ENCODE measurements around the gene TTC9B.

TTC9B gene

GRCh38 chr19:40241125-40241808 lies 23.1 kb upstream of the TTC9B start:
- TF ChIP-seq ZFP3 (CRISPR knock-in tag; IDR thresholded peaks at IDR 0.05) (no peak), ISL1 (CRISPR knock-in tag; IDR thresholded peaks at IDR 0.05) (no peak), SNAI2 (CRISPR knock-in tag; IDR thresholded peaks at IDR 0.05) (no peak), ESRRG (CRISPR knock-in tag; IDR thresholded peaks at IDR 0.05) (no peak), OSR1 (CRISPR knock-in tag; IDR thresholded peaks at IDR 0.05) (no peak), TSHZ2 (CRISPR knock-in tag; IDR thresholded peaks at IDR 0.05) (no peak), GLIS3 (CRISPR knock-in tag; IDR thresholded peaks at IDR 0.05) (no peak), ZFP30 (CRISPR knock-in tag; IDR thresholded peaks at IDR 0.05) (no peak), RARB (CRISPR knock-in tag; IDR thresholded peaks at IDR 0.05) (no peak), PPARA (CRISPR knock-in tag; IDR thresholded peaks at IDR 0.05; ENCODE audit: borderline replicate concordance) (no peak), CSRNP3 (CRISPR knock-in tag; IDR thresholded peaks at IDR 0.05) (no peak), CREB5 (CRISPR knock-in tag; IDR thresholded peaks at IDR 0.05; ENCODE audit: low read depth) (no peak), TOX (CRISPR knock-in tag; IDR thresholded peaks at IDR 0.05; ENCODE audit: borderline replicate concordance) (no peak), ARNTL (CRISPR knock-in tag; IDR thresholded peaks at IDR 0.05; ENCODE audit: borderline replicate concordance, low read depth) (no peak), POU6F1 (CRISPR knock-in tag; IDR thresholded peaks at IDR 0.05; ENCODE audit: borderline replicate concordance, low read depth) (no peak), TCF4 (CRISPR knock-in tag; IDR thresholded peaks at IDR 0.05; ENCODE audit: borderline replicate concordance) (no peak), BACH2 (CRISPR knock-in tag; IDR thresholded peaks at IDR 0.05; ENCODE audit: borderline replicate concordance) (no peak), CSDC2 (CRISPR knock-in tag; IDR thresholded peaks at IDR 0.05) (no peak), ZNF70 (CRISPR knock-in tag; IDR thresholded peaks at IDR 0.05) (no peak)
- TF ChIP-seq, protein P1, sequence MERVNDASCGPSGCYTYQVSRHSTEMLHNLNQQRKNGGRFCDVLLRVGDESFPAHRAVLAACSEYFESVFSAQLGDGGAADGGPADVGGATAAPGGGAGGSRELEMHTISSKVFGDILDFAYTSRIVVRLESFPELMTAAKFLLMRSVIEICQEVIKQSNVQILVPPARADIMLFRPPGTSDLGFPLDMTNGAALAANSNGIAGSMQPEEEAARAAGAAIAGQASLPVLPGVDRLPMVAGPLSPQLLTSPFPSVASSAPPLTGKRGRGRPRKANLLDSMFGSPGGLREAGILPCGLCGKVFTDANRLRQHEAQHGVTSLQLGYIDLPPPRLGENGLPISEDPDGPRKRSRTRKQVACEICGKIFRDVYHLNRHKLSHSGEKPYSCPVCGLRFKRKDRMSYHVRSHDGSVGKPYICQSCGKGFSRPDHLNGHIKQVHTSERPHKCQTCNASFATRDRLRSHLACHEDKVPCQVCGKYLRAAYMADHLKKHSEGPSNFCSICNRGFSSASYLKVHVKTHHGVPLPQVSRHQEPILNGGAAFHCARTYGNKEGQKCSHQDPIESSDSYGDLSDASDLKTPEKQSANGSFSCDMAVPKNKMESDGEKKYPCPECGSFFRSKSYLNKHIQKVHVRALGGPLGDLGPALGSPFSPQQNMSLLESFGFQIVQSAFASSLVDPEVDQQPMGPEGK (CRISPR knock-in tag; IDR thresholded peaks at IDR 0.05; ENCODE audit: borderline replicate concordance), result no peak
- no peak for ATAC-seq

DNA sequence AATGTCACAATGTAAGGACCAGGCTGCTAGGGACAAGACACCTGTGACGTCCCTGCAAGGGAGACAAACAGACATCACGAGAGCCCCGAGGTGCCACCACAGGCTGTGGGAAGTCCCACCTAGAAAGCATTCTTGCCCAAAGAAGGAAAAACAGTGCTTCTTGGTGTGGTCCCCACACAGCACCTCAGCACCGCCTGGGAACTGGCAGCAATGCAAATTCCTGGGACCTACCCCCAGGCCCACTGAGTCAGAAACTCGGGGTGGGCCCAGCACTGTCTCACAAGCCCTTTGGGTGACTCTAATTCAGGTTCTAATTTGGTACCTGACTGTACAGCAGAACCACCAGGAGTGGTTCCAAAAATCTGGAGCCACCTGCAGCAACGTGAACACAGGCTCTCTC lies 22.1 kb upstream of the TTC9B start:
- ATAC-seq, result no peak
- no peak for TF ChIP-seq TCF4 (CRISPR knock-in tag; IDR thresholded peaks at IDR 0.05; ENCODE audit: borderline replicate concordance)
- TF ChIP-seq RARB (CRISPR knock-in tag; IDR thresholded peaks at IDR 0.05), result no peak
- TF ChIP-seq, protein P1 (CRISPR knock-in tag; IDR thresholded peaks at IDR 0.05; ENCODE audit: borderline replicate concordance), result no peak
- TF ChIP-seq ARNTL (CRISPR knock-in tag; IDR thresholded peaks at IDR 0.05; ENCODE audit: borderline replicate concordance, low read depth), result no peak
- no peak for TF ChIP-seq TSHZ2 (CRISPR knock-in tag; IDR thresholded peaks at IDR 0.05)
- no peak for TF ChIP-seq ZFP3 (CRISPR knock-in tag; IDR thresholded peaks at IDR 0.05)
- no peak for TF ChIP-seq OSR1 (CRISPR knock-in tag; IDR thresholded peaks at IDR 0.05)
- no peak for TF ChIP-seq ISL1 (CRISPR knock-in tag; IDR thresholded peaks at IDR 0.05)
- no peak for TF ChIP-seq ESRRG (CRISPR knock-in tag; IDR thresholded peaks at IDR 0.05)
- TF ChIP-seq ZNF8 (CRISPR knock-in tag; IDR thresholded peaks at IDR 0.05), result no peak
- no peak for TF ChIP-seq CSRNP3 (CRISPR knock-in tag; IDR thresholded peaks at IDR 0.05)
- TF ChIP-seq TOX (CRISPR knock-in tag; IDR thresholded peaks at IDR 0.05; ENCODE audit: borderline replicate concordance), result no peak
- TF ChIP-seq GLIS3 (CRISPR knock-in tag; IDR thresholded peaks at IDR 0.05), result no peak
